Vagina (tissue), 2 donors: ENCODE data around the gene EFHC1. TPM values are rescaled to one million over a fixed set of nuclear protein-coding genes. Genes with fewer than 3 reads are reported as not detected.

Experiments
- DNase-seq, 2 donors: peaks; one replicate each; pipeline ENCODE4 v3.0.0-alpha.2; 2017; ENCODE audit errors: extremely low spot score in 2 of 2
- H3K27ac ChIP-seq: fragments of 200-600 bp; sonication (generic); one replicate; pipeline ENCODE4 v1.5.1; 2019
- H3K27me3 ChIP-seq: fragments of 200-600 bp; sonication (generic); one replicate; pipeline ENCODE4 v1.5.1; 2019
- H3K36me3 ChIP-seq, 2 donors: fragments of 200-600 bp; sonication (generic); one replicate each; pipeline ENCODE4 v1.5.1; 2017 to 2019
- H3K4me1 ChIP-seq: fragments of 200-600 bp; sonication (generic); one replicate; pipeline ENCODE4 v1.5.1; 2019
- H3K4me3 ChIP-seq, 2 donors: fragments of 200-600 bp; sonication (generic); 1 replicate in 1 of 2; 2 replicates in 1 of 2; pipeline ENCODE4 v1.5.1; 2016 to 2019
- H3K9me3 ChIP-seq: fragments of 200-600 bp; sonication (generic); one replicate; pipeline ENCODE4 v1.5.1; 2019
- CTCF ChIP-seq, 3 experiments: fragments of 450-650 bp in 2 of 3; fragments of 200-600 bp in 1 of 3; sonication (generic) in 1 of 3; IDR thresholded peaks; one replicate each; pipeline ENCODE4 v1.5.1; 2017 to 2019; ENCODE audit warnings: antibody characterized with exemption in 3 of 3, mild to moderate bottlenecking in 2 of 3, moderate library complexity in 2 of 3
- POLR2A ChIP-seq, 2 donors: fragments of 450-650 bp; IDR thresholded peaks; one replicate each; pipeline ENCODE4 v1.6.1; 2017; ENCODE audit warnings: antibody characterized with exemption in 2 of 2, mild to moderate bottlenecking in 2 of 2, moderate library complexity in 2 of 2
- POLR2AphosphoS5 ChIP-seq, 2 donors: sonication (generic); formaldehyde crosslinking; IDR thresholded peaks; one replicate each; pipeline ENCODE4 v1.9.0; 2017; ENCODE audit warnings: antibody characterized with exemption in 2 of 2, mild to moderate bottlenecking in 2 of 2, low read depth in 1 of 2; ENCODE audit not compliant: insufficient read depth in 1 of 2
- intact Hi-C: fragments of 100-400 bp; cut with DNase I; formaldehyde crosslinking; loops from one replicate; pipeline ENCODE4 v1.15.1; 2023
- total RNA-seq: library from RNA; depleted of rRNA; stranded (reverse); fragments of >200 nt; gene quantifications from one replicate; pipeline ENCODE4 v1.2.3, GENCODE V29; 2016

The EFHC1 gene
- total RNA-seq, 1 donor from 2014 or later, result 27.0 TPM

GRCh38 chr6:52544602-52545405 is 124.7 kb downstream of the EFHC1 start:
- H3K27me3 ChIP-seq, result no peaks in the 10 kb centered on the region
- intact Hi-C loops, result no loop called here
- no peak overlapping the region for H3K4me3 ChIP-seq
- TF ChIP-seq POLR2AphosphoS5 (IDR thresholded peaks at IDR 0.05; ENCODE audit: insufficient read depth in 1 of 2, low read depth in 1 of 2), result no peak
- no peak for TF ChIP-seq POLR2A (IDR thresholded peaks at IDR 0.05)
- TF ChIP-seq CTCF (IDR thresholded peaks at IDR 0.05), result no peak
- peaks cover 66% of the 10 kb centered on the region for H3K4me1 ChIP-seq
- H3K27ac ChIP-seq, result no peak overlapping the region
- H3K36me3 ChIP-seq, result no peaks in the 10 kb centered on the region
- H3K9me3 ChIP-seq, result no peaks in the 10 kb centered on the region
- DNase-seq, result no peak

- TF ChIP-seq CTCF (IDR thresholded peaks at IDR 0.05) (no peak), POLR2A (IDR thresholded peaks at IDR 0.05) (no peak), POLR2AphosphoS5 (IDR thresholded peaks at IDR 0.05; ENCODE audit: insufficient read depth in 1 of 2, low read depth in 1 of 2) (no peak)
- no peak overlapping the region for H3K4me3 ChIP-seq
- H3K27me3 ChIP-seq, result no peaks in the 10 kb centered on the region
- no peaks in the 10 kb centered on the region for H3K9me3 ChIP-seq
- DNase-seq, result no peak
- peaks cover 60% of the 10 kb centered on the region for H3K4me1 ChIP-seq
- intact Hi-C loops, result no loop called here
- no peak overlapping the region for H3K27ac ChIP-seq
- no peaks in the 10 kb centered on the region for H3K36me3 ChIP-seq
These were observed 125.4 kb downstream of the EFHC1 start for GRCh38 chr6:52545406-52546119.

- H3K27ac ChIP-seq, result no peak overlapping the region
- intact Hi-C loops, result no loop called here
- no peaks in the 10 kb centered on the region for H3K9me3 ChIP-seq
- H3K27me3 ChIP-seq, result no peaks in the 10 kb centered on the region
- H3K4me1 ChIP-seq, result peaks cover 60% of the 10 kb centered on the region
- no peak overlapping the region for H3K4me3 ChIP-seq
- DNase-seq, result no peak
- H3K36me3 ChIP-seq, result no peaks in the 10 kb centered on the region
- no peak for TF ChIP-seq CTCF (IDR thresholded peaks at IDR 0.05)
- no peak for TF ChIP-seq POLR2A (IDR thresholded peaks at IDR 0.05)
- TF ChIP-seq POLR2AphosphoS5 (IDR thresholded peaks at IDR 0.05; ENCODE audit: insufficient read depth in 1 of 2, low read depth in 1 of 2), result no peak
These were observed 126.0 kb downstream of the EFHC1 start for GRCh38 chr6:52546192-52546591.

- Histone ChIP-seq H3K36me3 (no peaks in the 10 kb centered on the region), H3K9me3 (no peaks in the 10 kb centered on the region), H3K4me1 (peaks cover 61% of the 10 kb centered on the region), H3K4me3 (no peak overlapping the region), H3K27me3 (no peaks in the 10 kb centered on the region), H3K27ac (no peak overlapping the region)
- DNase-seq, result no peak
- intact Hi-C loops, result no loop called here
- TF ChIP-seq POLR2A (IDR thresholded peaks at IDR 0.05), result no peak
- TF ChIP-seq POLR2AphosphoS5 (IDR thresholded peaks at IDR 0.05; ENCODE audit: insufficient read depth in 1 of 2, low read depth in 1 of 2), result no peak
- TF ChIP-seq CTCF (IDR thresholded peaks at IDR 0.05), result no peak
These were observed 126.5 kb downstream of the EFHC1 start for GRCh38 chr6:52546678-52547077.
